GM12801 (cell line): ENCODE data around the gene IMPACT.

Experiments used
- CTCF ChIP-seq: IDR thresholded peaks from one replicate; pipeline ENCODE4 v1.5.1; 2011; ENCODE audit warnings: control low read depth; ENCODE audit not compliant: insufficient read length; ENCODE audit errors: extremely low read depth

The IMPACT gene

DNA sequence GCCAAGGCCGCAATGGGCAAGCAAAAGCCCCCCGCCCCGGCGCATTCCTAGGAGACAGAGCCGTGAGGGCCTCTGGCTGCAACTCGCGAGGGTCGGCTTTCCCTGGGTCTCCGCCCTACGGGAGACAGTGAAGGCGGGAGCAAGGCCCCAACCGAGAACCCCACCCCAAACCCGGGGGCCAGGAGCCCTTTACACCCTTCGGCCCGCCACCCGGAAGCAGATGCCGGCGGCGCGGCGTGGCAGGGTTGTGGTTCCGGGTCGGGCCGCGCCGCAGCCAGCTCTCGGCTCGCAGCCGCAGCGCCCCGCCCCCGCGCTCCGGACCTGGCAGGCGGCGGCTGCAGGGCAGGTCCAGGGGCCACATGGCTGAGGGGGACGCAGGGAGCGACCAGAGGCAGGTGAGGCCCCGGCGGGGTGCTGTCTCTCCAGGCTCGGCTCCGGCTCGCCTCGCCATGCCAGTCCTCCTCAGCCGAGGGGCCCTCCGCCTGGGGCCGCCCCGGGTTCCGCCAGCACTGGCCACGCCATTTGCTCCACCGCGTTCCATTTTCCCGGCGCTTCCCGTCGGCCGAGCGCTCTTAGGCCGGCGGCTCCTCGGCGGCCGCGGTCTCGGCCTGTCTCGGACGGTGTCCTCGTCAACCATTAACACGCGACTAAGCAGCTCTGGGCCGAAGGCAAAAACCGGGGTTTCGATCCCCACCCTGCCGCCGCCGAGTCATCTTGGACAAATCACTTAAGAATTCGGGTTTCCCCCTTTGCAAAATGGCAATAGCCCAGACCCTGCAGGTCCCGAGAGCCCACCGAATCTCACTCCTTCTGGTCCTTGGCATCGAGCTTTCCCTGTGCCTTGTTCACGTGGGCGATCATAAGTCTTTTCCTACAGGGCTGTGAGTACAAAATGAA, at the start of gene IMPACT:
TSS of gene IMPACT (plus strand) at position 273 of the 897 bp plus-strand sequence. CDS start at position 360, 87 bp downstream.
- TF ChIP-seq CTCF = no peak

- TF ChIP-seq CTCF = no peak
Measured at GRCh38 chr18:24378598-24378997, 47.9 kb upstream of the IMPACT start.

DNA sequence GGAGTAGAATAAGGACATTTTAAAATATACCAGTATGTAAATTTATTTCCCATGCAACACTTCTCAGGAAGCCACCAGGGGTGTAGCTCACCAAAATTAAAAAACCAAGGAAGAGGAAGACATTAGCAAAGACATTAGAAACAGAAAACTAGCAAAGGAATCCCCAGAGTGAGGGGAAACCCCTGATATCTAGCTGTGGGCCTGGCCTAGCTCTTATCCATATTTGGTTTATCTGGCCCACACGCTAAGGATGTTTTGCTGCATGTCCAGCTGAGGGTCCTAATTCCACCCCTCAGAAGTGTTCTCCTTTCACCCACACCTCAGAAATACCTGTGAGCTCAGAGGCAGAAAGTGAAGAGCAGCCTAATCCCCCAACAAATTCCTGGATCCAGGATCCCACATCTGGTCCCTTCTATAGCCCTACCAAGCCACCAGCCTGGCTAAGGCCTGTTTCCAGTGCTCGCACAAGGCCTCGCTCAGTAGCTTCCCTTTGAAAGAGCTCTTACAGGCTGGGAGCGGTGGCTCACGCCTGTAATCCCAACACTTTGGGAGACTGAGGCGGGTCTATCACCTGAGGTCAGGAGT, 46.2 kb upstream of the IMPACT start:
- TF ChIP-seq CTCF = no peak

DNA sequence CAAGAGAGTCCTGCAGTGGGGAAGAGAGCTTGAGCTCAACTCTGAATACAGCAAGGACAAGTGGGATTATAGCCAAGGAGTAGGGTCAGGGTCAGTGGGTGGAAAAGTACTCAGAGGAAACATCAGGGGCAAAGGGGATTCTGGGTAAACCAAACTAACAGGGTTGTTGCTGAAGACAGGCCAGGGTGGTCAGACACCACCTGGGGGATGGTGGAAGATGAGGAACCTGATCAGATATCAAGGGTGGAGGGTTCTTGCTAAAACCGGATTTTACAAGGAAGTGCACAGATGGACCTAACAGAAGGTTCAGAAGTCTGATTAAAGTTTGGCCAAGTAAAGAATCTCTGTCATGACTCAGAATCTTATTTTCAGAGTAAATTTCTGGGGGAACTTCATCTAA, 45.3 kb upstream of the IMPACT start:
- no peak for TF ChIP-seq CTCF

DNA sequence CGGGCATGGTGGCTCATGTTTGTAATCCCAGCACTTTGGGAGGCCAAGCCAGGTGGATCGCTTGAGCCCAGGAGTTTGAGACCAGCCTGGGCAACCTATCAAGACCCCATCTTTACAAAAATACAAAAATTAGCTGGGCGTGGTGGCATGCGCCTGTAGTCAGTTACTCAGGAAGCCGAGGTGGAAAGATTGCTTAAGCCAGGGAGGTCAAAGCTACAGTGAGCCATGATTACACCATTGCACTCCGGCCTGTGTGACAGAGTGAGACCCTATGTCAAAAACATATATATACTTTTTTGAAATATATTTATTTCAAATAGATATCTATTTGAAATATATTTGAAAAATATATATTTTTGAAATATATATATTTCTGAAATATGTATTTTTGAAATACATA, 39.8 kb upstream of the IMPACT start:
- no peak for TF ChIP-seq CTCF

- TF ChIP-seq CTCF = no peak
Measured at GRCh38 chr18:24388957-24389356, 37.5 kb upstream of the IMPACT start.

GRCh38 chr18:24395049-24395795, 31.2 kb upstream of the IMPACT start:
- no peak for TF ChIP-seq CTCF
